Activated CD4-positive, alpha-beta T cell treated with anti-CD3 and anti-CD28 coated beads, Interleukin-2, amount 10 ng/mL, durations not matched to agents 7 days and 5 days (primary cell): Measurements from ENCODE around the gene GRK5. TPM values are rescaled to one million over a fixed set of nuclear protein-coding genes. Genes with fewer than 3 reads are reported as not detected.

Source experiments
- CTCF ChIA-PET: fragments of 350-600 bp; sonication (Branson Sonifier 250); formaldehyde crosslinking; loops from one replicate; lab custom pipeline; 2021; ENCODE audit warnings: antibody characterized with exemption; lab: Charles Lee
- POLR2A ChIA-PET: fragments of 350-600 bp; sonication (Branson Sonifier 250); formaldehyde crosslinking; loops from one replicate; lab custom pipeline; 2021; ENCODE audit warnings: antibody characterized with exemption; lab: Charles Lee
- DNase-seq: peaks from one replicate; pipeline ENCODE4 v3.0.0-alpha.2; 2020
- H3K27ac Mint-ChIP-seq: one replicate; pipeline ENCODE4 v1.8.0; 2021; ENCODE audit warnings: mild to moderate bottlenecking, moderate library complexity, mixed read lengths
- H3K27me3 Mint-ChIP-seq: one replicate; pipeline ENCODE4 v1.8.0; 2021; ENCODE audit warnings: mixed read lengths
- H3K36me3 Mint-ChIP-seq: one replicate; pipeline ENCODE4 v1.8.0; 2021; ENCODE audit warnings: low read depth, mixed read lengths
- H3K4me1 Mint-ChIP-seq: one replicate; pipeline ENCODE4 v1.8.0; 2021; ENCODE audit warnings: mixed read lengths
- H3K4me3 Mint-ChIP-seq: one replicate; pipeline ENCODE4 v1.8.0; 2021; ENCODE audit warnings: mild to moderate bottlenecking, moderate library complexity, mixed read lengths
- H3K9me3 Mint-ChIP-seq: one replicate; pipeline ENCODE4 v1.8.0; 2021; ENCODE audit warnings: mixed read lengths
- total RNA-seq, 2 experiments: library from RNA; stranded (reverse); gene quantifications; one replicate each; pipeline ENCODE4 v1.2.3, GENCODE V29; 2021

Gene GRK5
- total RNA-seq, 2 experiments from 2014 or later = 26.0 to 27.5 TPM

DNA sequence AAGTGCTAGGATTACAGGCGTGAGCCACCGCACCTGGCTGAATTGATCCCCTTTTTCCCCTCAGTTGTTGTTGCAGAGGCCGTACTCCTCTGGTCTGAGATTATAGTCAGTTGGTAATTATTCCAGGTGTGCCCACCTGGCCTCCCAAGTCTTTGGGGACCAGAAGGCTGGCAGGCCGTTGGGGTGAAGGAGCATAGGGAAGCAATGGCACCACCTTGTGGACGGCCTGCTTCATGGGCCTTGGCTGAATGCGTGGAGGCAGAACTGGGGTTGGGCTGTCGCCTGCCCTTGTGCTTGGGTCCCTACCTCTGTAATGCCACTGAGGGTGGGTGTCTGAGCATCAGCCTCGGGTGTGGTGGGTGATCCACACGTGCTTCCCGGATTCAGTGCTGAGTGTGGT lies 209.5 kb downstream of the GRK5 start:
- peak; percentile 78 for DNase-seq
- POLR2A ChIA-PET = no interaction called here
- Mint-ChIP-seq H3K4me3 (no peak overlapping the region), H3K36me3 (no peaks in the 10 kb centered on the region), H3K27ac (no peak overlapping the region), H3K9me3 (no peaks in the 10 kb centered on the region), H3K4me1 (no peaks in the 10 kb centered on the region), H3K27me3 (no peaks in the 10 kb centered on the region)
- CTCF ChIA-PET = interaction anchor here (1.0 to 1.8 kb wide), 6 partner anchors 9 to 217 kb away, joined by 3 to 8 read pairs (median 3); partner anchors contain the start of gene GRK5

DNA sequence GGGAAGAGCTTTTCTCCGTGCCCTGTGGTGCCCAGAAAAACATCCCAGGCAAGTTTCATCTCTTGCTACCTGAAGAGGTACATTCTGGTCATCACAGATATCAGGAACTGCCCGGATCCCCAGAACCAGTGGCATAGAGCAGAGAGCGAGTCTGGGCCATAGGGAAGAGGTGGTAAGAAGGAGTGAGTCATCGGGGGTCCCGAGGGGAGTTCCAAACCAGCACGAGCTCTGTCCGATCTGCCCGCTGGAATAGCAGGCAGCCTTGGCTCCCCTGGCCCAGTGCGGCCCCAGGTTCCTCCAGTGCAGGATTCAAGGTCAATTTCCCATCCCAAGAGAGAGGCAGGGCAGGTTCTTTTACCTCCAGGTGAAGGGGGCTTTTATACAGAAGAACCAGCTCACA lies 210.5 kb downstream of the GRK5 start:
- Mint-ChIP-seq H3K4me3 (no peak overlapping the region), H3K36me3 (no peaks in the 10 kb centered on the region), H3K27me3 (no peaks in the 10 kb centered on the region), H3K27ac (no peak overlapping the region), H3K4me1 (no peaks in the 10 kb centered on the region), H3K9me3 (no peaks in the 10 kb centered on the region)
- no peak for DNase-seq
- POLR2A ChIA-PET = no interaction called here
- CTCF ChIA-PET = interaction anchor here (0.8 to 2.0 kb wide), 13 partner anchors 18 to 219 kb away, joined by 3 to 8 read pairs (median 3); partner anchors contain the start of gene GRK5

DNA sequence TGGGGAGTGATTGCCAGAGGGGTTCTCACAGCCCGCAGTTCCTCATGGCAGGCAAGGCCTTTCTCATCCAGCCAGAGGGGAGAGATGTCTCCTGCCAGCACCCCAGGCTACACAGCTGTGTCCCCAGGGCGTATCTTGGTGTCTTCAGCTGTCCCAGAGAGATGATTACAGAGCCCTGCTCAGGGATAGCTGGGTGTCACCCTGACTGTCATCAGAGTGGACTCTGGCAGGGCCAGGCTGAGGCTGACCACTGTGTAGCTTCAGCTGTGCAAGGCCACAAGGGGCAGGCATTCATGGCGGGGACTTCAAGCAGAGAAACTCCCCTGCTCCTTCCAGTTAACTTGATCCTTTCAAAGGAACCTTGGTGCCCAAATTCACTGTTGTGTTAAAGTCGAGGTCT lies 211.0 kb downstream of the GRK5 start:
- H3K36me3 Mint-ChIP-seq = no peaks in the 10 kb centered on the region
- H3K9me3 Mint-ChIP-seq = no peaks in the 10 kb centered on the region
- no peaks in the 10 kb centered on the region for H3K27me3 Mint-ChIP-seq
- ChIA-PET POLR2A (no interaction called here), CTCF (interaction anchor here (0.6 to 2.0 kb wide), 15 partner anchors 10 to 219 kb away, joined by 3 to 8 read pairs (median 3); partner anchors contain the start of gene GRK5)
- no peak overlapping the region for H3K27ac Mint-ChIP-seq
- no peak overlapping the region for H3K4me3 Mint-ChIP-seq
- DNase-seq = no peak
- no peaks in the 10 kb centered on the region for H3K4me1 Mint-ChIP-seq

- DNase-seq = no peak
- Mint-ChIP-seq H3K36me3 (peaks cover 5% of the 10 kb centered on the region), H3K27me3 (no peaks in the 10 kb centered on the region), H3K4me1 (no peaks in the 10 kb centered on the region), H3K27ac (no peak overlapping the region), H3K9me3 (no peaks in the 10 kb centered on the region), H3K4me3 (no peak overlapping the region)
- ChIA-PET POLR2A (no interaction called here), CTCF (interaction anchor here (0.7 to 2.0 kb wide), 6 partner anchors 18 to 221 kb away, joined by 3 to 7 read pairs (median 4); no protein-coding TSS in a partner anchor)
These were observed 212.6 kb downstream of the GRK5 start for GRCh38 chr10:119419931-119420330.

DNA sequence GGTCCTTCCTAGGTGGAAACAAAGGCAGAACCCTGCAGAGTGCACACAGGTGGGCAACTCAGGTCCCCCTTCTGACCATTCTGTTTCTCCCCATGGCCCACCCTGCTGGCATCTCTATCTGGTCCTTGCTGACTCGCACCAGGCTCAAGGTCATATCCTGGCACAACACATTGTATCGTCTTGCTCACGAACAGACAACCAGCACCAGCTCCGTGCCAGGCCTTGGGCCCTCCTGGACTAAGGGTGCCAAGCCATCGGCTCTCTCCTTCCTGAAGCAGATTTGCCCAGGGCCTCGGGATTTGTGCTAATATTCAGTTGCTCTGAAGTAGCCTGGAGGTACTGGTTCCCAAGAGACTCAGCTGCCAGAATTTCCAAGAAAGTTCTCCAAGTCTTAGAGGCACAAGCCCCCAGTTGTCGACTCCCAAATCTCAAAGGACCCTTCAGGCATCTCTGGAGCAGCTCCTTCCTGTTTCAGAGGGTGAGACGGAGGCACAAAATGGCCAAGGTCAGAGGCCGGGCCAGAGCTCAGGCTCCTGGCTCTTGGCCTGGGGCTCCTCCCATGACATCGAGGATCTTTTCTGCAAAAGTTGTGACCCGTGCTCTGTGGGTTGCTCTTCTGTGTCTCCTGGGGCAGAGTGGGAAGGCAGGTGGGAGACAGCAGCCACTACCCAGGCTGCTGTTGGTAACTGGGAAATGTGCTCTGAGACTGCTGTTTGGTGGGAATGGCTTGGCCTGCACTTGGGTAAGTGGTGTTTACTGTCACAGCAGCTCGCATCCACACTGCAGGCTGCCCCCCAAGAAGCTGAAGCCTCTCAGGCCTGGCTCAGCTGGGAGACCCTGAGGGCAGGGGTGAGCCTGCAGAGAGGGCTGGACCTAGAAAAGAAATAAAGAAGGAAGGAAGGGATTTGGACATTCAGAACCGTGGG lies 213.8 kb downstream of the GRK5 start:
- Mint-ChIP-seq H3K9me3 (no peaks in the 10 kb centered on the region), H3K27me3 (no peaks in the 10 kb centered on the region), H3K36me3 (peaks cover 7% of the 10 kb centered on the region), H3K4me3 (no peak overlapping the region), H3K4me1 (no peaks in the 10 kb centered on the region), H3K27ac (no peak overlapping the region)
- ChIA-PET POLR2A (no interaction called here), CTCF (interaction anchor here (1.4 to 1.7 kb wide), 5 partner anchors 15 to 223 kb away, joined by 3 to 10 read pairs (median 3); partner anchors contain the start of gene GRK5)
- DNase-seq = no peak

GRCh38 chr10:119421891-119422681 lies 214.7 kb downstream of the GRK5 start:
- H3K9me3 Mint-ChIP-seq = no peaks in the 10 kb centered on the region
- H3K4me3 Mint-ChIP-seq = no peak overlapping the region
- no peaks in the 10 kb centered on the region for H3K4me1 Mint-ChIP-seq
- peaks cover 7% of the 10 kb centered on the region for H3K36me3 Mint-ChIP-seq
- no peak for DNase-seq
- ChIA-PET POLR2A (no interaction called here), CTCF (interaction anchor here (0.6 to 1.7 kb wide), 7 partner anchors 16 to 223 kb away, joined by 3 to 10 read pairs (median 3); partner anchors contain the start of gene GRK5)
- no peaks in the 10 kb centered on the region for H3K27me3 Mint-ChIP-seq
- no peak overlapping the region for H3K27ac Mint-ChIP-seq

DNA sequence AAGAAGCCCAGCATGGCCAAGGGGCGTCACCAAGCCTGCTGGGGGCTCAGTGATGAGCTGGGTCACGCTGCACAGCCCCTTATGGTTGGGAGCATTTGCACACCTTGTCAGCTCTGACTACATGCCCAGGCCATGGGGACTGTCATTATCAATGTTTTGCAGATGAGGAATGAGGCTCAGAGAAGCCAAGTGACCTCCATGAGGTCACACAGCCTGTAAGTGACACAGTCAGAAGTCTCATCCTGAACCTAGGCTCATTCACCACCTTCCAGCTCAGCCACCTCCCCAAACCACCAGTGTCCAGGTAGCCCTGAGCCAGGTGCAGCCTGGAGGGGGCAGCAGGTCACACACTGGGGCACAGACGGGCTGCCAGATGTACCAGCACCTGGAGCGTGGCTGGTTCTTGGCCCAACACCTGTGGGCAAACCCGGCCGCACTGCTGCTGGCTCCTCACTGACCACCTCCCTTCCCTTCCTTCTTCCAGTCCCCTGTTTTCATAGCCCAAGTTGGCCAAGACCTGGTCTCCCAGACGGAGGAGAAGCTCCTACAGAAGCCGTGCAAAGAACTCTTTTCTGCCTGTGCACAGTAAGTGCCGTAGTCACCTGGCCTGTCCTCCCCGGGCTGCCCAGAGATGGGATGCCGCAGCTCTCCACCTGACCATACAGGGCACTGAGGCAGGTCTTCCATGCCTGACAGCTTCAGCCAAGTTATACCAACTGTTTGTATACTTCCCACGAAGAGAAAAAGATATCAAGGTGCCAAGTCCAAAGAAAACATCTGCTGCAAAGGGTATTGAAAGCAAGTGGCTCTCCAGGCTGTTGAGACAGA lies 215.5 kb downstream of the GRK5 start:
- Mint-ChIP-seq H3K27ac (no peak overlapping the region), H3K4me1 (no peaks in the 10 kb centered on the region), H3K4me3 (no peak overlapping the region), H3K27me3 (no peaks in the 10 kb centered on the region), H3K9me3 (no peaks in the 10 kb centered on the region), H3K36me3 (peaks cover 7% of the 10 kb centered on the region)
- CTCF ChIA-PET = interaction anchor here (0.6 to 1.7 kb wide), 7 partner anchors 15 to 224 kb away, joined by 3 to 10 read pairs (median 4); partner anchors contain the start of gene GRK5
- POLR2A ChIA-PET = no interaction called here
- no peak for DNase-seq

- Mint-ChIP-seq H3K4me3 (no peak overlapping the region), H3K27me3 (no peaks in the 10 kb centered on the region)
- POLR2A ChIA-PET = no interaction called here
These were observed 216.3 kb downstream of the GRK5 start for GRCh38 chr10:119423510-119424257.

DNA sequence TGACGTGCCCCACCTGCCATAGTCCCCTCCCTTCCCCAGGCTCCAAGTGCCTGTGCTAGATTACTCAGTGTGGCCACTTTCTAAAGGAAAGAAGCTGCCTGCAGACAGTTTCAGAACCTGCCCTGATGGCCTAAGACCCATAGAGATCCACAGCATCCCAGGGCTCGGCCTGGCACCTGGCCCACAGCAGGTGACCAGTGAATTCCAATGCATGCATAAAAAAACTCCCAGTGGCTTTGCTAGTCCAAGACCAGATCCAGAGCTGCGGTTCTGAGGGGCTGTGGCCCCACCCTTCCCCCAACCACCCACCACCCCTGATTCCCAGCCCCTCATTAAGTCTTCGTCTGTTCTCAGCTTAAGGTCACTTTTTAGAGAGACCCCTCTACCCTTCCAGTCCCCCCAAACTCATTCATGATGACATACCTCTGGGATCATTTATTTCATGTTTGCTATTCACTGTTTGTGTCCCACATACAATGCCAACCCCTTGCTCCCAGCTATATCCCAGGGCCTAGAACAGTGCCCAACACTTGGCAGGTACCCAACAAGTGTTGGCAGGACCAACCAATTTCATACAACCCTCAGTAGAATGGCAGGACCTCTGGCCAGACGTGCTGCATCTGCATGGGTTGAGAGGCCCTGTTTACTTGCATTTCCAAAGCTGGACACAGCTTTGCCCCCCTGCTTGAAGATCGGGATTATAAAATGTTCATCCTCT lies 217.0 kb downstream of the GRK5 start:
- DNase-seq = no peak
- Mint-ChIP-seq H3K4me1 (peaks cover 12% of the 10 kb centered on the region), H3K9me3 (no peaks in the 10 kb centered on the region), H3K27me3 (no peaks in the 10 kb centered on the region), H3K4me3 (no peak overlapping the region), H3K36me3 (peaks cover 12% of the 10 kb centered on the region), H3K27ac (no peak overlapping the region)
- ChIA-PET CTCF (interaction anchor here (0.9 to 1.0 kb wide), 3 partner anchors 66 to 225 kb away, joined by 3 to 4 read pairs (median 3); partner anchors contain the start of gene GRK5), POLR2A (no interaction called here)

More at GRCh38 chr10:119423510-119424257, 216.3 kb downstream of the GRK5 start:
- no peak for DNase-seq
- Mint-ChIP-seq H3K4me1 (peaks cover 6% of the 10 kb centered on the region), H3K36me3 (peaks cover 7% of the 10 kb centered on the region), H3K27ac (no peak overlapping the region), H3K9me3 (no peaks in the 10 kb centered on the region)
- CTCF ChIA-PET = interaction anchor here (0.9 to 1.6 kb wide), 5 partner anchors 16 to 224 kb away, joined by 3 to 7 read pairs (median 4); partner anchors contain the start of gene GRK5

DNA sequence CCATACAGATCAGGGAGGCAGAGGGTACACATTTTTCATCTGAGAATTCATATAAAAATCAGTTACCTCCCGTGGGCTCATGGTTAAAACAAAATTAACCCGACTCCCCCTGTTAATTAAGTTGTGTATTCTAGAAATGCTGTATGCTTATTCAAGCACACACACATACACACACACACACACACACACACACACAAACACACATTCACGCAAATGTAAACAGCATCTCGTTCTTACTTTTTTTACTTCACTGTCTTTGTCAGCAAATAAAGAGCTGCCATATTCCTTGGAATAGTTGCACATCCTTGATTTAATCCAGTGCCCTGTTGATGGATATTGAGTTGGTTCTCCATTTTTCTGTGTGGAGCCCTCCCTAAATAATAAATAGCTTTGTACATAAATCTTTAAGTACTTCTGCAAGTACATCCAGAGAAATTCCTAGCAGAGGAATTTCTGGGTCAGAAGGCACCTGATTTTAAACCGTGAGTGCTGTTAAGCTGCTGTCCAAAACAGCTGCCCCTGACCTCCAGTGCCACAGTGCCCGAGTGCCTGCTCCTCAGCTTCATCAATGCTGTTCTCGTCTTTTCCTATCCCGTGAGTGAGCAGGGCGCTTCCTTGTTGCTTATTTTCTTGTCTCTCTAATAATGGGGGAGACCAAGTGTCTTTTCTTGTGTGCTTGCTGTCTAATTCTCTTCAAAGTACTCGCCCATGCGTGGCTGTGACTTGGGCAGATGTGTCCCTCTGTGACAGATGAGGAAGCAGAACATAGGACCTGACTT lies 217.9 kb downstream of the GRK5 start:
- H3K9me3 Mint-ChIP-seq = no peaks in the 10 kb centered on the region
- CTCF ChIA-PET = interaction anchor here (1.0 kb wide), 1 partner anchor 218 kb away, joined by 3 read pairs; the partner anchor contains the start of gene GRK5
- no peak for DNase-seq
- POLR2A ChIA-PET = no interaction called here
- no peak overlapping the region for H3K27ac Mint-ChIP-seq
- no peaks in the 10 kb centered on the region for H3K27me3 Mint-ChIP-seq
- peaks cover 16% of the 10 kb centered on the region for H3K4me1 Mint-ChIP-seq
- H3K4me3 Mint-ChIP-seq = no peak overlapping the region
- H3K36me3 Mint-ChIP-seq = peaks cover 15% of the 10 kb centered on the region
